HG03457 (cell line): ENCODE data around the gene NUDT3.
"Not testable (repeated sequence)": the region's sequence is repeated elsewhere in the genome, so short reads cannot be mapped to it uniquely, and the experiment has no call there.

Experiments used
- ATAC-seq: cut with Tn5 transposase; IDR thresholded peaks from one replicate; pipeline ENCODE4 v1.9.1; 2021; ENCODE audit warnings: moderate number of reproducible peaks; ENCODE audit not compliant: unreplicated experiment

Gene NUDT3

DNA sequence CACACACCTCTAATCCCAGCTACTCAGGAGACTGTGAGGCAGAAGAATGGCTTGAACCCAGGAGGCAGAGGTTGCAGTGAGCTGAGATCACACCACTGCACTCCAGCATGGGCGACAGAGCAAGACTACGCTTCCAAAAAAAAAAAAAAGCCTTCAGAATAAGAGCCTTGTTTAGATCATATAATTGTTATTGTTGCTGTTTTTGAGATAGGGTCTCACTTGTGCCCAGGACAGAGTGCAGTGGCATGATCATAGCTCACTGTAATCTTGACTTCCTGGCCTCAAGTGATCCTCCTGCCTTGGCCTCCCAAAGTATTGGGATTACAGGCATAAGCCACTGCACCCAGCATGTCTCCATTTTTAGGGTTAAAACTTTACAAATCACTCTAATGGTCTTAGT lies 68.2 kb downstream of the NUDT3 start:
- not testable (repeated sequence) for ATAC-seq

DNA sequence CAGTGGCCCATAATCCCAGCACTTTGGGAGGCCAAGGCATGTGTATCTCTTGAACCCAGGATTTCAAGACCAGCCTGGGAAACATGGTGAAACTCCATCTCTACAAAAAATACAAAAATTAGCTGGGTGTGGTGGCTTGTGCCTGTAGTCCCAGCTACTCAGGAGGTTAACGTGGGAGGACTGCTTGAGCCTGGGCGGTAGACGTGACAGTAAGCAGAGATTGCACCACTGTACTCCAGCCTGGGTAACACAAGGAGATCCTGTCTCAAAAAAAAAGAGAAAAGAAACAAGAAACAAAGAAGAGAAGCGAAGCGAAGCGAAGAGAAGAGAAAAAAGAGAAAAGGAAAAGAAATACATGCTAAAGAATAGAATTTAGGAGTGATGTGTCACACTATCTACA lies 69.2 kb downstream of the NUDT3 start:
- no peak for ATAC-seq

DNA sequence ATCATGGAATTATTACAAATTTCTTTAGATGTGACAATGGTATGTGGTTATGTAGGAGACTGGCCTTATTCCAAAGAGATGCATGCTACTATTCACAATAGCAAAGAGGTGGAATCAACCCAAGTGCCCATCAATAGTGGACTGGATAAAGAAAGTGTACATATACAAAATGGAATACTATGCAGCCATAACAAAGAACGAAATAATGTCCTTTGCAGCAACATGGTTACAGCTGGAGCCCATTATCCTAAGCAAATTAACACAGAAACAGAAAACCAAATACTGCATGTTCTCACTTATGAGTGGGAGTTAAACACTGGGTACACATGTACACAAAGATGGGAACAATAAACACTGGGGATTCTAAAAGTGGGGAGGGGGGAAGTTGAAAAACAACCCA lies 69.7 kb downstream of the NUDT3 start:
- no peak for ATAC-seq

DNA sequence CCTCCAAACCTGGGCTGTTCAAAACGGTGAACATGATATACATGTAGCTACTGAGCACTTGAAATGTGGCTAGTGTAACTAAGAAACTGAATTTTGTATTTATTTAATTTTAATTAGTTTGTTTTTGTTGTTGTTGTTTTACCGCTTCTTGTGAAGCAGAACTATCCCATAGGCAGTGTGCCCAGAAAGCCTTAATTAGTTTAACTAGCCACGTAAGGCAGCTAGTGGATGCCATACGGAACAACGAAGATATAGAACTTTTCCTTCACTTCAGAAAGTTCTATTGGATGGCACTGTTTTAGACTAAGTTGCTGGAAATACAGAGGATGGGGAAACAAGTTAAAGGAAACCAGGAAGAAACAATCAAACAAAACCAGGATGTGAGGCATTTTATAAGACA lies 70.6 kb downstream of the NUDT3 start:
- ATAC-seq, result no peak

DNA sequence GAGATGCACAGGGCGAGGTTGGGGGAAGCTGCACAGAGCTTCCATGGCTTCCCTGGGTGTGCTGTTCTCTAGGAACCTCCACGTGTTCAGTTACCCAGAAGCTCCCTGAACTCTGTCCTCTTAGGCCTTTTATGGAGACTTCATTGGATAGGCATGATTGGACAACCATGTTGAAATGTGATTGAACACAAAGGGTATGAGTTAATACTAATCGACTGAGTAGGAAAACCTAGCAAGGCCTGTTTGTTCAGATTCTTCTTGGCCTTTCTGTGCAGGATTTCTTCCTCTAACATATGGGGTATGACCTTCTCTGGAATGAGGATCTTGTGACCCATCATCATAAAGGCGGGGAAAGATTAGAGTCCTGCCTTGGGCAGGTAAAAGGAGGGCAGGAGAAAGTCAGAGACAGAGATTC lies 73.0 kb downstream of the NUDT3 start:
- ATAC-seq, result no peak

DNA sequence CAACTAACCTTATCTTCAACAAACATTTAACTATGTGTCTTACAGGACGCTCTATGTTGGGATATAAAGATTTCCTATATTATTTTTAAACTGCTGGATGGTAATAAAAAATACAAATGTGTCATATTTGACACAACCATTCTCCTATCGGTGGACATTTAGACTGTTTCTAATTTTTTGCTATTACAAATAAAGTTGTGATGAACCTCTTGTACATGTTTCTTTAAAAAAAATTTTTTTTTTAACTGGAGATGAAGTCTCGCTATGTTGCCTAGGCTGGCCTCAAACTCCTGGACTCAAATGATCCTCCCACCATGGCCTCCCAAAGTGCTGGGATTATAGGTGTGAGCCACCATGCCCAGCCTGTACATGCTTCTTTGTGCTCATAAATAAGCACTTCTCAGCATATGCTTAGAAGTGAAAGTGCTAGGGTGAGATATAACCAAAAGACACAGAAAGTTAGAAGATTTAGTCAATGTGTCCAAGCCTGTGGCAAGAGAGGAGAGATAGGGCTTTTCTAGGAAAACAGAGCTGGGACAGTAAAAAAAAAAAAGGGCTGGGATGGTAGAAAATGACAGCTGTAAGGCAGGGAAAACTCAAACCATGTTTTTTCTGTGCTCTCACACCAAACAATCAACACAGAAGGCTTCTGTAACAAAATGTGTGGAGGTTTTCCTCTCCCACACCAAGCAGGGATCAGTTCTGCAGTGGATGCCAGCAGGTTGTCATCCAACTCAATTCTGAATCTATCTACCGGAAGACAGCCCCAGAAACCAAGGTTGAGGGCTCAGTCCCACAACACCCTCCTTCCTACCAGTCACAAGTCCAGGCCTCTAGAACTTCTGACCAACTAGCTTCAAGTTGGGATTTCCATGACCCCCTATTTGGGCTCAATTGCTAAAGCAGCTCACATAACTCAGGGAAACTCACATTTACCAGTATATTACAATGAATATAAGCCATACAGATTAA lies 73.7 kb downstream of the NUDT3 start:
- ATAC-seq, result no peak

DNA sequence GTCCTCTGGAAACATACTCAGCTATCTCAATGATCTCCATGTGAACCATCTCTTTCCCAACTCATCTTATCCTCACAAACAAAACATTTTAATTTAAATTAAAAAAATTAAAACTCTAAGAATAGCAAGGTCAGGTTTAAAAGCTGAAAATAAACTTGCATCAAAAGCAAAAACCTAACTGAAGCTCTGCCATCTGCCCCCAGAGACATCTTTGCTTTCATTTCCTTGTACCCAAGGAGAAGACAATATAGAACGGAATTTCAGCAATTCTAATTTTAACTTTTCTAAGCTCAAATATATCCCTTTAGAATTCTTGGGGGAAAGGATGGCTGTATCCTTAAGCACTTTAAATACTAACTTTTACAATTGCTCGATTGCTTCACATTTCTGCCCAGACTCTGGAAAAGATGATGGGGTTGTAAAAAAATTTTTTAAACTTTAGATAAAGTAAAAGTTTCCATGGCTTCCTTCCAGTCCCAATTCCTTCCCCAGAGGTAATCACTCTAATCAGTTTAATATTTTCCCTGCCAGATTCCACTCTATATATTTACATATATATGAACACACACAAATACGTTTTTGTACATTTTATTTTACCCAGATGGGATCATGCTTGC lies 74.5 kb downstream of the NUDT3 start:
- ATAC-seq, result no peak

DNA sequence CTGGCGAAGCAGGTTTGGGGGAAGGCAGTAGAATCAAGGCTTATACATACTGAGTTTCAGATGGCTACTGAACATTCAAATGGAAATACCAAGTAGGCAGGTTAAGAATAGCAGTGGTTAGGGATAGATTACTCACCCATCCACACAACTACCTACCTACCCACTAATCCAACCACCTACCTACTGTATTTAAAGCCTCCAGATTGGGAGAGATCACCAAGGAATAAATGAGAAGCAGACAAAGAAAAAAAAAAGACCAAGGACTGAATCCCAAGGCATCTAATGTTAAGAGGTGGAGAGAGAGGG lies 75.3 kb downstream of the NUDT3 start:
- ATAC-seq, result no peak

DNA sequence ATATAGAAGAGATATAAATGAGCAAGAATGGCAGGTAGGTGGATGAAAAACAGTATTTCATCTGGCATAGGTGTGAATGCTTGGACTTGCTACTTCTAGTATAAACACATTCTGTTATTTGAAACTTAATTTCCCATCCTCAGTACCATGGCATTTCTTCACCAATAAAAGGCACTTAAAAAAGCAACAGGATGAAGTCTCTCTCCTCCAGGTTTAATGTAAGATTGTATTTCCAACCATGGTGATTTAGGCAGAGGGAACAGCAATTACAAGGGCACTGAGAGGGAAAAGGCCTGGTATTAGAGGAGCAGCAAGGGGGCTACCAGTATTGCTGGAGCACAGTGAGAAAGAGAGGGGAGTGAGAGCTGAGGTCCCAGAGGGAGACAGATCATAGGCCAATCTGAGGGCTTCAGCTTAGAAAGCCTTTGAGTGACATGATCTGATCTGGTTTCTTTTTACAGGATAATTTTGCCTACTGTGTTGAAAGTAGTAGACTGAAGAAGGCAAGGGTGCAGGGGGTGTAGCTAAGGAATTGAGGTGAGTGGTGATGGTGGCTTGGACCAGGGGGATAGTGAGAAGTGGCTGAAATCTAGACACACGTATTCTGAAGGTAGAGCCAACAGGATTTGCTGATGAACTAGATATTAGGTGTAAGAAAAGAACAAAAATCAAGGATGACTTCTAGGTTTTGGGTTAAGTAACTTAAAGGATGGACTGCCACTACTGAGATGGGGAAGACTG lies 75.9 kb downstream of the NUDT3 start:
- ATAC-seq, result no peak

DNA sequence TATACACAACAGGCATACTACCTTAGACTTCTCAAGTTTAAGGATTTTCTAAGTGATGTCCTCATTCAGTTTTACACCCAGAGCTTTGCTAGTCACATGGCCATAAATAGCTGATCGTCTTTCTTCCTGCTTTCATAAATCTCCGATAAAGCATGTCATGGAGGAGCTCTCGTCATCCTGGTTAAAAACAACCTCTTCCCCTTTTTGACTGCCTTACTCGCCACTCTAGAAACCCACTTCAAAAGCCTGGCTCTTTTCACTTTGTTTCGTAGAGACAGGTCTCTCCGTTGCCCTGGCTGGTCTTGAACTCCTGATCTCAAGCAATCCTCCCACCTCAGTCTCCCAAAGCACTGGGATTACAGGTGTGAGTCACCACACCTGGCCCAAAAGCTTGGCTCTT lies 76.7 kb downstream of the NUDT3 start:
- ATAC-seq, result no peak

DNA sequence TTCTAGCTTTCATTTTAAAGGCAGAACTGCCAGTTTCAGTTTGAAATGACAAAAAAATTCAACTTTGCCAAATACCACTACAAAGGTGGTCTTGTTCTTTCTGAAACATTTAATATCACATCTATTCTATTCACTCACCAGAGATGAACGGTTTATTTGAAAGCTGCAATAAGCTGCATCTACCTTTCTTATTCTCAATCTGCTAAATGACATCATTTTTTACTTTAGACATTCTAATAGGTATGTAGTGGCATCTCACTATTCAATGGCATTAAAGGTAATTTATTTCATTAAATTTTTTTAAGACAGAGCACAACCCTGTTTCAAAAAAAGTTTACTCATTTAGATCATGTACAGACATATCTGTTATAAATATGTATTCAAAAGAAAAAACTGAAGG lies 77.2 kb downstream of the NUDT3 start:
- ATAC-seq, result no peak

DNA sequence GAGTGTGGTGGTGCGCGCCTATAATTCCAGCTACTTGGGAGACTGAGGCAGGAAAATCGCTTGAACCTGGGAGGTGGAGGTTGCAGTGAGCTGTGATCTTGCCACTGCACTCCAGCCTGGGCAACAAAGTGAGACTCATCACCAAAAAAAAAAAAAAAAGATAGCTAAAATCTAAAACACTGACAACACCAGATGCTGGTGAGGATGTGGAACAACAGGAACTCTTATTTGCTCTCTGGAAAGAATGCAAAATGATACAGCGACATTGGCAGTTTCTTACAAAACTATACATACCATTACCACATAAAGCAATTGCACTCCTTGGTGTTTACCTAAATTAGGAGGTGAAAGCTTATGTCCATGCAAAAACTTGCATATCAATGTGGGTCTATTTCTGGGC lies 80.2 kb downstream of the NUDT3 start:
- ATAC-seq, result no peak

DNA sequence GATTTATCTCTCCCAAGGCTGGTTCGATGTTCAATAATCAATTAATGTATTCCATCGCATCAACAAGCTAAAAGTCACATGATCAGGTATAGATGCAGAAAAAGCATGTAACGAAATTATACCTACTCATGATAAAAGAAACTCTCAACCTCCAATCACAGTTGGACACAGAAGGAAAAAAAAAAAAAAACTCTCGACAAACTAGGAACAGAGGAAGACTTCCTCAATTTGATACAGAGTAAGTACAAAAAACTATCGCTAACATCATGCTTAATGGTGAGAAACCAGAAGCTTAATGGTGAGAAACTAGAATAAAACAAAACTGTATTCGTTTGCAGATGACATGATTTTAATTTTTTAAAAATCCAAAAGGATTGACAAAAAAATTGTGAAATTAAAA lies 81.7 kb downstream of the NUDT3 start:
- no peak for ATAC-seq

DNA sequence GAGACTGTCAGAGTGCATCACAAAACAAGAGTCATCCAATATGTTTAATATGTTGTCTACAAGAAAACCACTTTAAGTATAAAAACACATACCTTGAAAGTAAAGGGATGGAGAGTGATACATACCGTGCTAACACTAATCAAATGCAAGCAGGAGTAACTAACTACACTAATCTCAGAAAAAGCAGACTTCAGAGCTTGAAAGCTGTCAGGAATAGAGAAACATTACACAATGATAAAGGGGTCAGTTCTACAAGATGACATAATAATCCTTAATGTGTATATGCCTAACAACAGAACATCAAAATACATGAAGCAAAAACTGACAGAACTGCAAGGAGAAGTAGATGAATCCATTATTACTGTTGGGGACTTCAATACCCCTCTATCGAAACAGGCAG lies 84.0 kb downstream of the NUDT3 start:
- no peak for ATAC-seq

DNA sequence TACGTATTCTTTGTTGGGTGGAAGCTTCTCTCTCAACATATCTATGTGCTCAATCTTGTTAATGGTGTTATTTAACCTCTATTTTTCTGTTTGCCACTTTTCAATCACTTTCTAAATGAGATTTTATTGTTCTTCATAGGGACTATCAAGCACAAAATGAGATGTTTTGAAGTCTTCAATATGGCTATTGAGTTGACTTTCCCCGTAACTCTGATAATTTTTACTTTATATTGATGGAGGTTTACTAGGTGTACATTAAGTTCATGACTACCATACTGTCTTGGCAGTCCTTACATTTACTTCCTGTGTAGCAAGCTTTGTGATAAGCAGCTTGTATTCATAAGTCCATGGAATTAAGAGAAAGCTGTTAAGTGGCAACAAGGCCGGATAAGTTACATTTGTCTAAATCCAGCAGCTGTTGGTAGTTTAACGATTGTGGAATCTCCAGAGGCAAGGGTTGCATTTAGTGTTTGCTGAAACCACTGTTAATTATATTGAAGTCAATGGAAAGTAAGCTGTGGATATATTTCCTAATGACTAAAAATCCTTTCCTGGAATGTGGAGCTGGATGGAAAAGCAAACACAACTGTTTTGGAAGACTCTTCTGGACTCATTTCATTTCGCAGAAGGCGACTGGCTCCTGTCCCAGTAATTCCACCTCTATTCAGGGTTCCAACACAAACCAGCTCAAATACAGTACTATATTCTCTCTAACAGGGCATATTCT lies 86.3 kb downstream of the NUDT3 start:
- no peak for ATAC-seq

DNA sequence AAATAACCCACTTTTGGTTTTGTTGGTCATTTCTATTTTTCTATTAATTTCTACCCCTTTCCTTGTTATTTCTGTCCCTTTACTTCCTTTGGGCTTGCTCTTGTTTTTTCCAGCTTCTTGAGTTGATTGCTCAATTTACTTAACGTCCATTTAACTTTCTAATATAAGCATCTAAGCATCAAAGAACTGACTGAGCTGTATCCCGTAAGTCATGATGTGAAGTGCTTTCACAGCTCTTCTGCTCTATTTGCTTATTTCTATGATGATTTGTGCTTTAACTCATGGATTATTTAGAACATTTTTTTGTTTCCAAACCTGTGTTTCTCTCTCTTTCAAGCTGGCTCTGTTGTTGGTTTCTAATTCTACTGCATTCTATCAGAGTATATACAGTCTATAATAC lies 87.0 kb downstream of the NUDT3 start:
- ATAC-seq, result no peak

DNA sequence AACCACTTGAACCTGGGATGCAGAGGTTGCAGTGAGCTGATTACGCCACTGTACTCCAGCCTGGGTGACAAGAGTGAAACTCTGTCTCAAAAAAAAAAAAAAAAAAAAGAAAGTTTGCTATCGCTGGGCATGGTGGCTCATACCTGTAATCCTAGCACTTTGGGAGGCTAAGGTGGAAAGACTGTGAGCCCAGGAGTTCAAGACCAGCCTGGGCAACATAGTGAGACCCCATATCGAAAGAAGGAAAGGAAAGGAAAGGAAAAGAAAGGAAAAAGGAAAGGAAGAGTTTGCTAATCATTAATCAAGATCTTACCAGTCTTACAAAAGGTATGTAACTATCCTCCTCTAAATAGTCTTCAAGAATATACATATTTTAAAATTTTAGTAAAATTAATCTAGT lies 88.3 kb downstream of the NUDT3 start:
- no peak for ATAC-seq

DNA sequence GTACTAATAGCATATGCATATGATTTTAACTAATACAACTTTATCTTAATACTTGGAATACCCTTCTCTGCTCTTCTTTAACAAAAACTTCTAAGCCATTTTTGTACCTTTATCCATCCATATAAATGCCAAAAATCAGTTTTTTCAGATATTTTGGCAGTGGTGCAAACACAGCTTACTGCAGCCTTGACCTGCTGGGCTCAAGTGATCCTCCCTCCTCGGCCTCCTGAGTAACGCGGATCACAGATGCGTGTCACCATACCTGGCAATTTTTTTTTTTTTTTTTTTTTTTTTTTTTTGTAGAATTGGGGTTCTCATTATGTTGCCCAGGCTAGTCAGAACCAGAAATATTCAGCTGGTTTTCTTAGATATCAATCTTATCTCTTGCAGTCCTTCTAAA lies 89.5 kb downstream of the NUDT3 start:
- no peak for ATAC-seq

DNA sequence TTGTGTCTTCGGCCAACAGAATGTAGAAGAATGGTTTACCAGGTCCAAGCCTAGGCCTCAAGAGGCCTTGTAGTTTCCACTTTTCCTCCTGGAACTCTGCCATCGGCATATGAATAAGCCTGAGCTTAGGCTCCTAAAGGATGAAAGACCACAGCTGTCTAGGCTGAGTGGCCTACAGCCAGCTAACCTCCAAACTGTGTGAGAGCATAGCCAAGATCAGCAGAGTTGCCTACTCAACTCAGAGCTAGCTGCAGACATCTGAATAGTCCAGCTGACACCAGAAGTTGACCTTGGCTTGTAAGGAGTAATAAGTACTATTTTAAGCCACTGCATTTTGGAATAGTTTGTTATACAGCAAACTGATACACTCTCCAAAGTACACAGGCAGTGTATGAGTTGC lies 91.1 kb downstream of the NUDT3 start:
- no peak for ATAC-seq

DNA sequence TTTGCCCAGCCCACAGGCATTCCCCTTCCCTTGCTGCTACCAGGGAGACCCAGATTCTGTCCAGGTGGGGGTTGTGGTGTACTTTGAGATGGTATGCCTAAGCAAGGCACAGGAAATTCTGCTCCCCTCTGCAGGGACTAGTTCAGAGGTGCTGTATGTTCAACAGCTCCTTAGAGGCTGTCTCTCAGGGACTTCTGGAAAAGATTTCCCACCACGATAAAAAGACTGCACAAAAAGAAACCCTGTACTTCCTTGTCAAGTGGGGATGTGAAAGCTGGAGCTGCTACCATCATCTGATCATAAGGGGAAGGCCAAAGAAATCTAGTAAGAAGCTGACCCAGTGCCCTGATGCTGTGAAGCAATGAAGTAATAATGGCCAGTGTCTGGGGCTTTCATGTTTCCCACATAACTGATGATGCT lies 92.1 kb downstream of the NUDT3 start:
- ATAC-seq, result no peak

DNA sequence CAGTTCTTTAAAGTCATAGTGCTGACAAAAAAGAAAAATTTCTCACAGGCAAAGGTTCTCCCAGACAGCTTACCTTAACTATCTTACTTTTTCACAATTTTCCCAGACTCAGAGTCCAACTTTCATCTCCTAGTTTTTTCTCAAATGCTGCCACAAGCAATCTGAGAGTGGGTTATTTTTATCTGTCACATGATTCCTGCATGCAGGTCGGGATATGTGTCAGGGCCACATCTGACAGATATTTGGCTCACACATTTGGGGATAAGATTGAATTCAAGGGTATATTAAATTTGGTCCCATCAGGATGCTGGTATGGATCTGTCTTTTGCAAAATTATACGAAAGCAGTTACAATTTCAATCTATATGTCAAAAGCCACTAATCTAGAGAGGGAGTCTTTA lies 93.5 kb downstream of the NUDT3 start:
- no peak for ATAC-seq
